ENCODE measurements around the gene CTSE. TPM values are rescaled to one million over a fixed set of nuclear protein-coding genes. Genes with fewer than 3 reads are reported as not detected.

The CTSE gene
- total RNA-seq, 4 donors from 2014 or later: 2.6 to 14.3 (median 6.7) TPM

GRCh38 chr1:205975387-205975998 is 48.2 kb downstream of the CTSE start:
- no peak for TF ChIP-seq POLR2A (IDR thresholded peaks at IDR 0.05)
- no peak for TF ChIP-seq POLR2AphosphoS5 (IDR thresholded peaks at IDR 0.05)
- no peak for TF ChIP-seq EP300 (IDR thresholded peaks at IDR 0.05; ENCODE audit: low read depth)
- DNase-seq: no peak

DNA sequence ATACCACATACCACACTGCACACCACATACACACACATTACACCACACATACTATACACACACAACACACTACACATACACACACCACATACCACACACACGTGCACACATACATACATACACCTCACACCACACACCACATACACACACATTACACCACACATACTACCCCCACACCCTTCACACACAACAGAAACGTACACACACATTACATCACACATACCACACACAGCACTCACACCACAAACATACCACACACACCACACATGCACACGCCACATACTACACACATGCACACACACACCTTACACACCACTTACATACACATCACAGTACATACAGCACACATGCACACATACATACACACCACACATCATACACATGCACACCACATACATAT is 49.0 kb downstream of the CTSE start:
- 82 to 89% methylated on average over 1 to 3 of the region's 3 CpGs for WGBS, 2 donors (ENCODE audit: low coverage in 1 of 2)
- intact Hi-C loops (cut with DNase I; ENCODE audit: low total_unique reads): loop anchor here (1.0 to 5.0 kb wide), 3 partner anchors 43 to 316 kb away; no protein-coding TSS in a partner anchor

More at GRCh38 chr1:205975387-205975998, 48.2 kb downstream of the CTSE start:
- Histone ChIP-seq H3K4me1 (no peaks in the 10 kb centered on the region), H3K9me3 (no peaks in the 10 kb centered on the region), H3K27me3 (no peaks in the 10 kb centered on the region), H3K27ac (no peak overlapping the region), H3K36me3 (no peaks in the 10 kb centered on the region), H3K4me3 (no peak overlapping the region)
- intact Hi-C loops (cut with DNase I; ENCODE audit: low total_unique reads): loop anchor here (2.0 to 5.0 kb wide), 2 partner anchors 58 to 317 kb away; no protein-coding TSS in a partner anchor
- in situ Hi-C loops (cut with MboI; ENCODE audit: low pct_ligation_motif_present in 1 of 4, low pct_unique_long_range_greater_than_20kb in 1 of 4, low sequenced_read_pairs in 3 of 4): loop anchor here in 1 of 4 donors (25.0 kb wide), 1 partner anchor 137 kb away; the partner anchor contains the start of gene AVPR1B
- WGBS, 2 donors (ENCODE audit: low coverage in 1 of 2): 80% methylated on average over 15 of the region's 15 CpGs; no CpG with 5 or more reads in 1 of the 2 donors

GRCh38 chr1:205973377-205974232 is 50.1 kb downstream of the CTSE start:
- H3K9me3 ChIP-seq: no peaks in the 10 kb centered on the region
- in situ Hi-C loops (cut with MboI; ENCODE audit: low pct_ligation_motif_present in 1 of 4, low pct_unique_long_range_greater_than_20kb in 1 of 4, low sequenced_read_pairs in 3 of 4): loop anchor here in 1 of 4 donors (25.0 kb wide), 1 partner anchor 186 kb away; the partner anchor contains the start of gene RAB29
- TF ChIP-seq POLR2AphosphoS5 (IDR thresholded peaks at IDR 0.05) (no peak), EP300 (IDR thresholded peaks at IDR 0.05; ENCODE audit: low read depth) (no peak), POLR2A (IDR thresholded peaks at IDR 0.05) (no peak)
- TF ChIP-seq, protein P1, sequence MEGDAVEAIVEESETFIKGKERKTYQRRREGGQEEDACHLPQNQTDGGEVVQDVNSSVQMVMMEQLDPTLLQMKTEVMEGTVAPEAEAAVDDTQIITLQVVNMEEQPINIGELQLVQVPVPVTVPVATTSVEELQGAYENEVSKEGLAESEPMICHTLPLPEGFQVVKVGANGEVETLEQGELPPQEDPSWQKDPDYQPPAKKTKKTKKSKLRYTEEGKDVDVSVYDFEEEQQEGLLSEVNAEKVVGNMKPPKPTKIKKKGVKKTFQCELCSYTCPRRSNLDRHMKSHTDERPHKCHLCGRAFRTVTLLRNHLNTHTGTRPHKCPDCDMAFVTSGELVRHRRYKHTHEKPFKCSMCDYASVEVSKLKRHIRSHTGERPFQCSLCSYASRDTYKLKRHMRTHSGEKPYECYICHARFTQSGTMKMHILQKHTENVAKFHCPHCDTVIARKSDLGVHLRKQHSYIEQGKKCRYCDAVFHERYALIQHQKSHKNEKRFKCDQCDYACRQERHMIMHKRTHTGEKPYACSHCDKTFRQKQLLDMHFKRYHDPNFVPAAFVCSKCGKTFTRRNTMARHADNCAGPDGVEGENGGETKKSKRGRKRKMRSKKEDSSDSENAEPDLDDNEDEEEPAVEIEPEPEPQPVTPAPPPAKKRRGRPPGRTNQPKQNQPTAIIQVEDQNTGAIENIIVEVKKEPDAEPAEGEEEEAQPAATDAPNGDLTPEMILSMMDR (IDR thresholded peaks at IDR 0.05): no peak
- no peak for DNase-seq
- no peak overlapping the region for H3K27ac ChIP-seq
- no peaks in the 10 kb centered on the region for H3K36me3 ChIP-seq
- intact Hi-C loops (cut with DNase I; ENCODE audit: low total_unique reads): loop anchor here (1.0 to 2.0 kb wide), 2 partner anchors 42 to 315 kb away; no protein-coding TSS in a partner anchor
- no peaks in the 10 kb centered on the region for H3K27me3 ChIP-seq
- no peak overlapping the region for H3K4me3 ChIP-seq
- H3K4me1 ChIP-seq: no peaks in the 10 kb centered on the region
- 92 to 96% methylated on average over 8 of the region's 8 CpGs for WGBS, 2 donors (ENCODE audit: low coverage in 1 of 2)

More for the DNA sequence above, 49.0 kb downstream of the CTSE start:
- Histone ChIP-seq H3K4me1 (no peaks in the 10 kb centered on the region), H3K27me3 (no peaks in the 10 kb centered on the region), H3K4me3 (no peak overlapping the region), H3K9me3 (no peaks in the 10 kb centered on the region), H3K36me3 (no peaks in the 10 kb centered on the region), H3K27ac (no peak overlapping the region)
- in situ Hi-C loops (cut with MboI; ENCODE audit: low pct_ligation_motif_present in 1 of 4, low pct_unique_long_range_greater_than_20kb in 1 of 4, low sequenced_read_pairs in 3 of 4): loop anchor here in 2 of 4 donors (25.0 kb wide), 2 partner anchors 138 to 187 kb away; partner anchors contain the start of genes AVPR1B (in 1 of the 2) and RAB29 (in 1 of the 2)
- DNase-seq: no peak
- TF ChIP-seq EP300 (IDR thresholded peaks at IDR 0.05; ENCODE audit: low read depth): no peak
- no peak for TF ChIP-seq POLR2A (IDR thresholded peaks at IDR 0.05)
- TF ChIP-seq POLR2AphosphoS5 (IDR thresholded peaks at IDR 0.05): no peak
- TF ChIP-seq, protein P1 (IDR thresholded peaks at IDR 0.05): no peak

- no peaks in the 10 kb centered on the region for H3K36me3 ChIP-seq
- no peaks in the 10 kb centered on the region for H3K27me3 ChIP-seq
- H3K9me3 ChIP-seq: no peaks in the 10 kb centered on the region
- WGBS, 2 donors (ENCODE audit: low coverage in 1 of 2): 82% methylated on average over 10 to 11 of the region's 11 CpGs
- in situ Hi-C loops (cut with MboI; ENCODE audit: low pct_ligation_motif_present in 1 of 4, low pct_unique_long_range_greater_than_20kb in 1 of 4, low sequenced_read_pairs in 3 of 4): loop anchor here in 1 of 4 donors (25.0 kb wide), 1 partner anchor 185 kb away; the partner anchor contains the start of gene RAB29
- TF ChIP-seq POLR2AphosphoS5 (IDR thresholded peaks at IDR 0.05) (no peak), EP300 (IDR thresholded peaks at IDR 0.05; ENCODE audit: low read depth) (no peak), POLR2A (IDR thresholded peaks at IDR 0.05) (no peak)
- TF ChIP-seq, protein P1 (IDR thresholded peaks at IDR 0.05): no peak
- DNase-seq: no peak
- intact Hi-C loops (cut with DNase I; ENCODE audit: low total_unique reads): no loop called here
- no peaks in the 10 kb centered on the region for H3K4me1 ChIP-seq
- H3K27ac ChIP-seq: no peak overlapping the region
- no peak overlapping the region for H3K4me3 ChIP-seq
Observed at GRCh38 chr1:205972491-205973168, 51.1 kb downstream of the CTSE start.
